ENCODE data around the gene APAF1.

DNA sequence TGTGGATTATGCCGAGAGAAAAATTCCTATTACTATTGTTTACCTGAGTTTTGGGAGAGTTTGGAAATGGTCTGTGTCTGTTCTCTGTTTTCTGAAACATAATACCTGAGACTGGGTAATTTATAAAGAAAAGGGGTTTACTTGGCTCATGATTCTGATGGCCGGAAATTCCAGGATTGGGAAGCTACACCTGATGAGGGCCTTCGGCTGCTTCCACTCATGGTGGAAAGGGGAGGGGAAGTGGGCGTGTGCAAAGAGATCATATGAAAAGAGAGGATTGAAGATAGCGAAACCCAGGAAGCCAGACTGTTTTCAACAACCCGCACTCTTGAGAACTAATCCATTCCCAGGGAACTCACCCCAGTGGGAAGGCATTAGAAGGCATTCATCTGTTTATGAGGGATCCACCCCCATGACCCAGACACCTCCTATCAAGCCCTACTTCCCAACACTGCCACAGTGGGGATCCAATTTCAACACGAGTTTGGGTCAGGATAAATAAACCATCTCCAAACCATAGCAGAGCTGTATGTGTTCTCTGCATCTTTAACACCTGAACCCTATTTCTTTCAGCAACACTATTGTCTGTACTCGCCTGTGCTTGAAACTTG lies 51.1 kb downstream of the APAF1 start:
- TF ChIP-seq ZNF239 (CRISPR knock-in tag; IDR thresholded peaks at IDR 0.05) (no peak), BRF1 (IDR thresholded peaks at IDR 0.05; ENCODE audit: borderline replicate concordance, extremely low read depth, insufficient read length) (no peak), ZNF24 (IDR thresholded peaks at IDR 0.05) (no peak), EP300 (IDR thresholded peaks at IDR 0.05; ENCODE audit: low read length) (no peak), CREB1 (IDR thresholded peaks at IDR 0.05) (no peak), CREB1 (CRISPR knock-in tag; IDR thresholded peaks at IDR 0.05) (no peak), ZFX (CRISPR knock-in tag; IDR thresholded peaks at IDR 0.05) (no peak), FOXJ3 (CRISPR knock-in tag; IDR thresholded peaks at IDR 0.05) (no peak), NCOA2 (IDR thresholded peaks at IDR 0.05; ENCODE audit: partially characterized antibody in 2 of 2) (no peak), CREM (IDR thresholded peaks at IDR 0.05; ENCODE audit: low read depth) (no peak)
- TF ChIP-seq, protein P1, sequence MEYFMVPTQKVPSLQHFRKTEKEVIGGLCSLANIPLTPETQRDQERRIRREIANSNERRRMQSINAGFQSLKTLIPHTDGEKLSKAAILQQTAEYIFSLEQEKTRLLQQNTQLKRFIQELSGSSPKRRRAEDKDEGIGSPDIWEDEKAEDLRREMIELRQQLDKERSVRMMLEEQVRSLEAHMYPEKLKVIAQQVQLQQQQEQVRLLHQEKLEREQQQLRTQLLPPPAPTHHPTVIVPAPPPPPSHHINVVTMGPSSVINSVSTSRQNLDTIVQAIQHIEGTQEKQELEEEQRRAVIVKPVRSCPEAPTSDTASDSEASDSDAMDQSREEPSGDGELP (CRISPR knock-in tag; IDR thresholded peaks at IDR 0.05; ENCODE audit: borderline replicate concordance), result no peak
- TF ChIP-seq, protein P2, sequence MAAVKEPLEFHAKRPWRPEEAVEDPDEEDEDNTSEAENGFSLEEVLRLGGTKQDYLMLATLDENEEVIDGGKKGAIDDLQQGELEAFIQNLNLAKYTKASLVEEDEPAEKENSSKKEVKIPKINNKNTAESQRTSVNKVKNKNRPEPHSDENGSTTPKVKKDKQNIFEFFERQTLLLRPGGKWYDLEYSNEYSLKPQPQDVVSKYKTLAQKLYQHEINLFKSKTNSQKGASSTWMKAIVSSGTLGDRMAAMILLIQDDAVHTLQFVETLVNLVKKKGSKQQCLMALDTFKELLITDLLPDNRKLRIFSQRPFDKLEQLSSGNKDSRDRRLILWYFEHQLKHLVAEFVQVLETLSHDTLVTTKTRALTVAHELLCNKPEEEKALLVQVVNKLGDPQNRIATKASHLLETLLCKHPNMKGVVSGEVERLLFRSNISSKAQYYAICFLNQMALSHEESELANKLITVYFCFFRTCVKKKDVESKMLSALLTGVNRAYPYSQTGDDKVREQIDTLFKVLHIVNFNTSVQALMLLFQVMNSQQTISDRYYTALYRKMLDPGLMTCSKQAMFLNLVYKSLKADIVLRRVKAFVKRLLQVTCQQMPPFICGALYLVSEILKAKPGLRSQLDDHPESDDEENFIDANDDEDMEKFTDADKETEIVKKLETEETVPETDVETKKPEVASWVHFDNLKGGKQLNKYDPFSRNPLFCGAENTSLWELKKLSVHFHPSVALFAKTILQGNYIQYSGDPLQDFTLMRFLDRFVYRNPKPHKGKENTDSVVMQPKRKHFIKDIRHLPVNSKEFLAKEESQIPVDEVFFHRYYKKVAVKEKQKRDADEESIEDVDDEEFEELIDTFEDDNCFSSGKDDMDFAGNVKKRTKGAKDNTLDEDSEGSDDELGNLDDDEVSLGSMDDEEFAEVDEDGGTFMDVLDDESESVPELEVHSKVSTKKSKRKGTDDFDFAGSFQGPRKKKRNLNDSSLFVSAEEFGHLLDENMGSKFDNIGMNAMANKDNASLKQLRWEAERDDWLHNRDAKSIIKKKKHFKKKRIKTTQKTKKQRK (IDR thresholded peaks at IDR 0.05; ENCODE audit: borderline replicate concordance, low read depth, low read length), result no peak
- TF ChIP-seq, protein P3, sequence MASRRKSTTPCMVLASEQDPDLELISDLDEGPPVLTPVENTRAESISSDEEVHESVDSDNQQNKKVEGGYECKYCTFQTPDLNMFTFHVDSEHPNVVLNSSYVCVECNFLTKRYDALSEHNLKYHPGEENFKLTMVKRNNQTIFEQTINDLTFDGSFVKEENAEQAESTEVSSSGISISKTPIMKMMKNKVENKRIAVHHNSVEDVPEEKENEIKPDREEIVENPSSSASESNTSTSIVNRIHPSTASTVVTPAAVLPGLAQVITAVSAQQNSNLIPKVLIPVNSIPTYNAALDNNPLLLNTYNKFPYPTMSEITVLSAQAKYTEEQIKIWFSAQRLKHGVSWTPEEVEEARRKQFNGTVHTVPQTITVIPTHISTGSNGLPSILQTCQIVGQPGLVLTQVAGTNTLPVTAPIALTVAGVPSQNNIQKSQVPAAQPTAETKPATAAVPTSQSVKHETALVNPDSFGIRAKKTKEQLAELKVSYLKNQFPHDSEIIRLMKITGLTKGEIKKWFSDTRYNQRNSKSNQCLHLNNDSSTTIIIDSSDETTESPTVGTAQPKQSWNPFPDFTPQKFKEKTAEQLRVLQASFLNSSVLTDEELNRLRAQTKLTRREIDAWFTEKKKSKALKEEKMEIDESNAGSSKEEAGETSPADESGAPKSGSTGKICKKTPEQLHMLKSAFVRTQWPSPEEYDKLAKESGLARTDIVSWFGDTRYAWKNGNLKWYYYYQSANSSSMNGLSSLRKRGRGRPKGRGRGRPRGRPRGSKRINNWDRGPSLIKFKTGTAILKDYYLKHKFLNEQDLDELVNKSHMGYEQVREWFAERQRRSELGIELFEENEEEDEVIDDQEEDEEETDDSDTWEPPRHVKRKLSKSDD (conservative IDR thresholded peaks at IDR 0.05; ENCODE audit: low read length), result no peak
- TF ChIP-seq, protein P4, sequence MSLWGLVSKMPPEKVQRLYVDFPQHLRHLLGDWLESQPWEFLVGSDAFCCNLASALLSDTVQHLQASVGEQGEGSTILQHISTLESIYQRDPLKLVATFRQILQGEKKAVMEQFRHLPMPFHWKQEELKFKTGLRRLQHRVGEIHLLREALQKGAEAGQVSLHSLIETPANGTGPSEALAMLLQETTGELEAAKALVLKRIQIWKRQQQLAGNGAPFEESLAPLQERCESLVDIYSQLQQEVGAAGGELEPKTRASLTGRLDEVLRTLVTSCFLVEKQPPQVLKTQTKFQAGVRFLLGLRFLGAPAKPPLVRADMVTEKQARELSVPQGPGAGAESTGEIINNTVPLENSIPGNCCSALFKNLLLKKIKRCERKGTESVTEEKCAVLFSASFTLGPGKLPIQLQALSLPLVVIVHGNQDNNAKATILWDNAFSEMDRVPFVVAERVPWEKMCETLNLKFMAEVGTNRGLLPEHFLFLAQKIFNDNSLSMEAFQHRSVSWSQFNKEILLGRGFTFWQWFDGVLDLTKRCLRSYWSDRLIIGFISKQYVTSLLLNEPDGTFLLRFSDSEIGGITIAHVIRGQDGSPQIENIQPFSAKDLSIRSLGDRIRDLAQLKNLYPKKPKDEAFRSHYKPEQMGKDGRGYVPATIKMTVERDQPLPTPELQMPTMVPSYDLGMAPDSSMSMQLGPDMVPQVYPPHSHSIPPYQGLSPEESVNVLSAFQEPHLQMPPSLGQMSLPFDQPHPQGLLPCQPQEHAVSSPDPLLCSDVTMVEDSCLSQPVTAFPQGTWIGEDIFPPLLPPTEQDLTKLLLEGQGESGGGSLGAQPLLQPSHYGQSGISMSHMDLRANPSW (CRISPR knock-in tag; IDR thresholded peaks at IDR 0.05), result no peak

Data from K562 (cell line).